ENCODE measurements around the gene UTP4.

GRCh38 chr16:69199382-69199781, 66.9 kb downstream of the UTP4 start:
- TF ChIP-seq CEBPB (IDR thresholded peaks at IDR 0.05) (no peak), TAF1 (IDR thresholded peaks at IDR 0.05; ENCODE audit: low read depth) (no peak), RAD21 (IDR thresholded peaks at IDR 0.05; ENCODE audit: low read depth) (no peak), REST (IDR thresholded peaks at IDR 0.05; ENCODE audit: low read depth) (no peak), ZBTB7A (IDR thresholded peaks at IDR 0.05; ENCODE audit: low read depth) (no peak), USF1 (IDR thresholded peaks at IDR 0.05) (no peak), EP300 (IDR thresholded peaks at IDR 0.05; ENCODE audit: borderline replicate concordance) (no peak), TEAD4 (IDR thresholded peaks at IDR 0.05) (no peak), MAX (IDR thresholded peaks at IDR 0.05) (no peak), CREB1 (IDR thresholded peaks at IDR 0.05; ENCODE audit: low read depth) (no peak), FOXM1 (IDR thresholded peaks at IDR 0.05; ENCODE audit: borderline replicate concordance, low read depth) (no peak), YY1 (IDR thresholded peaks at IDR 0.05; ENCODE audit: low read depth) (no peak), TCF12 (IDR thresholded peaks at IDR 0.05; ENCODE audit: low read depth) (no peak)
